HepG2 (cell line): ENCODE results near the gene NEURL3. TPM values are rescaled to one million over a fixed set of nuclear protein-coding genes. Genes with fewer than 3 reads are reported as not detected.

Source experiments
- E2F2 ChIP-seq: sonication (generic); formaldehyde crosslinking; IDR thresholded peaks from 2 replicates; pipeline ENCODE4 v1.4.0; 2020; ENCODE audit warnings: missing genetic modification reagents, borderline replicate concordance
- GPN1 ChIP-seq: sonication (generic); formaldehyde crosslinking; IDR thresholded peaks from 2 replicates; pipeline ENCODE4 v1.5.1; 2020; ENCODE audit warnings: missing genetic modification reagents, borderline replicate concordance
- HNF1B ChIP-seq: sonication (generic); formaldehyde crosslinking; IDR thresholded peaks from 2 replicates; pipeline ENCODE4 v1.5.1; 2020; ENCODE audit warnings: mild to moderate bottlenecking, moderate library complexity, missing genetic modification reagents
- HOXA3 ChIP-seq: sonication (generic); formaldehyde crosslinking; IDR thresholded peaks from 2 replicates; pipeline ENCODE4 v1.5.0; 2020; ENCODE audit warnings: missing genetic modification reagents
- SNRNP70 ChIP-seq: fragments of 200-400 bp; formaldehyde crosslinking; IDR thresholded peaks from 2 replicates; pipeline ENCODE4 v1.6.1; 2017; ENCODE audit warnings: mild to moderate bottlenecking, low read depth, low read length, moderate library complexity
- TBL1XR1 ChIP-seq: fragments of 150-350 bp; IDR thresholded peaks from 2 replicates; pipeline ENCODE4 v1.6.1; 2014; ENCODE audit warnings: borderline replicate concordance, low read length; ENCODE audit not compliant: partially characterized antibody
- ZBTB38 ChIP-seq: sonication (generic); formaldehyde crosslinking; IDR thresholded peaks from 2 replicates; pipeline ENCODE4 v1.5.1; 2020; ENCODE audit warnings: mild to moderate bottlenecking, missing genetic modification reagents
- ZGPAT ChIP-seq: IDR thresholded peaks from 2 replicates; pipeline ENCODE4 v1.6.1; 2016; ENCODE audit warnings: mild to moderate bottlenecking
- ZNF556 ChIP-seq: sonication (generic); formaldehyde crosslinking; IDR thresholded peaks from 2 replicates; pipeline ENCODE4 v1.4.0; 2020; ENCODE audit warnings: mild to moderate bottlenecking, missing genetic modification reagents, borderline replicate concordance
- ZNF691 ChIP-seq: sonication (generic); formaldehyde crosslinking; IDR thresholded peaks from 2 replicates; pipeline ENCODE4 v1.4.0; 2020; ENCODE audit warnings: missing genetic modification reagents, low read depth, mild to moderate bottlenecking, borderline replicate concordance
- polyA plus RNA-seq, 8 experiments: library from polyadenylated mRNA; depleted of rRNA in 3 of 8; stranded (reverse) in 7 of 8; unstranded in 1 of 8; fragments of >200 nt; fragmentation: Illumina TruSeq in 4 of 8; extraction: Trizol in 4 of 8; gene quantifications; 2 replicates each; pipeline versions ENCODE4 v1.2.1 to v1.2.3, GENCODE V29; 2011 to 2016; ENCODE audit warnings: low read depth in 4 of 8, missing spikeins in 1 of 8, mixed read lengths in 1 of 8; ENCODE audit not compliant: insufficient read depth in 1 of 8
- total RNA-seq, 5 experiments: library from RNA; depleted of rRNA; stranded (reverse); fragments of >200 nt; fragmentation: Illumina TruSeq; extraction: Trizol; gene quantifications; 2 replicates each; pipeline ENCODE4 v1.2.3, GENCODE V29; 2016; ENCODE audit warnings: low read depth in 1 of 5

The NEURL3 gene
- total and polyA plus RNA-seq, 2 of the 13 experiments (the other 11 are each of a cell fraction or from before 2014, with no cell fraction given), result 0.16 to 1.2 TPM

GRCh38 chr2:96485751-96486651 lies 19.2 kb downstream of the NEURL3 start (continued):
- TF ChIP-seq ZGPAT (CRISPR knock-in tag) (no peak), HOXA3 (CRISPR knock-in tag) (peak; percentile 22; the same call in 1 of the 2 replicates), ZNF691 (CRISPR knock-in tag) (0 out of 2 replicates have a peak, but pooled peaks have one; percentile 42), HNF1B (CRISPR knock-in tag) (peak; percentile 36; the same call in 1 of the 2 replicates), TBL1XR1 (no peak), SNRNP70 (no peak), ZBTB38 (CRISPR knock-in tag) (peak; percentile 46; the same call in 1 of the 2 replicates), E2F2 (CRISPR knock-in tag) (no peak), GPN1 (CRISPR knock-in tag) (no peak), ZNF556 (CRISPR knock-in tag) (peak; percentile 53; the same call in 1 of the 2 replicates)
- TF ChIP-seq, all 625 proteins: peak for 39
